Testis (tissue), 2 donors: ENCODE measurements around the gene CNOT8.

Experiments used
- CTCF ChIP-seq, 3 experiments: fragments of 450-650 bp in 2 of 3; fragments of 200-600 bp in 1 of 3; sonication (generic) in 1 of 3; IDR thresholded peaks; one replicate each; pipeline ENCODE4 v1.5.1; 2016 to 2019; ENCODE audit warnings: antibody characterized with exemption in 3 of 3, mild to moderate bottlenecking in 2 of 3, moderate library complexity in 1 of 3
- POLR2A ChIP-seq: fragments of 450-650 bp; IDR thresholded peaks from one replicate; pipeline ENCODE4 v1.6.1; 2017; ENCODE audit warnings: antibody characterized with exemption, mild to moderate bottlenecking, moderate library complexity

GRCh38 chr5:154895606-154896561 is 37.5 kb downstream of the CNOT8 start:
- TF ChIP-seq CTCF (IDR thresholded peaks at IDR 0.05), result no peak
- TF ChIP-seq POLR2A, result no peak
